HEK293 (cell line): ENCODE measurements around the gene RTTN.

Experiments used
- CTCF ChIP-seq: fragments of 450-650 bp; formaldehyde crosslinking; IDR thresholded peaks from 2 replicates; pipeline ENCODE4 v1.5.1; 2016; ENCODE audit warnings: missing biosample characterization, missing genetic modification characterization
- TSHZ1 ChIP-seq: fragments of 450-650 bp; formaldehyde crosslinking; IDR thresholded peaks from 2 replicates; pipeline ENCODE4 v1.5.1; 2016; ENCODE audit warnings: missing biosample characterization, missing genetic modification characterization, borderline replicate concordance
- ZNF239 ChIP-seq: fragments of 450-650 bp; formaldehyde crosslinking; IDR thresholded peaks from 2 replicates; pipeline ENCODE4 v1.5.1; 2016; ENCODE audit warnings: missing biosample characterization, missing genetic modification characterization
- ZNF274 ChIP-seq, 2 experiments: fragments of 200-500 bp in 1 of 2; fragments of 450-650 bp in 1 of 2; sonication (Bioruptor generic) in 1 of 2; formaldehyde crosslinking in 1 of 2; IDR thresholded peaks; 2 replicates each; pipeline versions ENCODE4 v1.5.1 to v1.6.1; 2014 to 2016; ENCODE audit warnings: borderline replicate concordance in 1 of 2, inconsistent platforms in 1 of 2, low read length in 1 of 2, missing biosample characterization in 1 of 2, missing genetic modification characterization in 1 of 2
- ZNF394 ChIP-seq: fragments of 450-650 bp; formaldehyde crosslinking; IDR thresholded peaks from 2 replicates; pipeline ENCODE4 v1.5.1; 2016; ENCODE audit warnings: missing biosample characterization, missing genetic modification characterization, mild to moderate bottlenecking, moderate library complexity, borderline replicate concordance
- ZNF510 ChIP-seq: fragments of 450-650 bp; formaldehyde crosslinking; IDR thresholded peaks from 2 replicates; pipeline ENCODE4 v1.5.1; 2018; ENCODE audit warnings: mild to moderate bottlenecking, missing genetic modification characterization, missing biosample characterization; ENCODE audit not compliant: insufficient replicate concordance
- TF ChIP-seq, protein P1 (sequence below): fragments of 450-650 bp; formaldehyde crosslinking; IDR thresholded peaks from 2 replicates; pipeline ENCODE4 v1.5.1; 2016; ENCODE audit warnings: missing biosample characterization, missing genetic modification characterization

DNA sequence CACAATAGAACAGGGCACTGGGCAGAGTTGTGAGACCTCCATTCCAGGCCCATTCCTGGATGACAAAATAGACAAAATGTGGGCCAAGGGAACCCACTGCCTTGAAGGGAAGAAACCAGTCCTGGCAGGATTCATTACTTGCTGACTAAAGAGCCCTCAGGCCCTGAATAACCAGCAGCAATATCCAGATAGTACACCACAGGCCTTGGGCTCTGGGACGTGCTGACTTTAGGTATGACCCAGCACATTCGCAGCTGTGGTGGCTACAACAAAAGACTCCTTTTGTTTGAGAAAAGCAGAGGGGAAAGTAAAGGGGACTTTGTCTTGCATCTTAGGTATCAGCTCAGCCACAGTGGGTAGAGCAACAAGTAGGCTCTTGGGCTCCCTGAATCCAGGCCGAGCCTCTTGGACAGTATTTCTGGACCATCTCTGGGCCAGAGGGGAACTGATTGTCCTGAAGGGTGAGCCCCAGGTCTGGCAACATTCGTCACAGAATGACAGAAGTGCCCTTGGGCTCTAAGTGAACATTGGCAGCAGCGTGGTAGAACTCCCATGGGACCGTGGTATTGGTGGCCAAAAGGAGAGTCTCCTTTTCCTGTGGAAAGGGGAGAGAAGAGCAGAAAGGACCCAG lies 167.9 kb downstream of the RTTN start:
- TF ChIP-seq CTCF (tag by site-specific recombination): no peak
- no peak for TF ChIP-seq ZNF394 (tag by site-specific recombination)
- TF ChIP-seq ZNF274 (IDR thresholded peaks at IDR 0.05; ENCODE audit: low read length): no peak
- no peak for TF ChIP-seq ZNF274 (tag by site-specific recombination; IDR thresholded peaks at IDR 0.05; ENCODE audit: borderline replicate concordance)
- no peak for TF ChIP-seq TSHZ1 (tag by site-specific recombination)
- TF ChIP-seq, protein P1, sequence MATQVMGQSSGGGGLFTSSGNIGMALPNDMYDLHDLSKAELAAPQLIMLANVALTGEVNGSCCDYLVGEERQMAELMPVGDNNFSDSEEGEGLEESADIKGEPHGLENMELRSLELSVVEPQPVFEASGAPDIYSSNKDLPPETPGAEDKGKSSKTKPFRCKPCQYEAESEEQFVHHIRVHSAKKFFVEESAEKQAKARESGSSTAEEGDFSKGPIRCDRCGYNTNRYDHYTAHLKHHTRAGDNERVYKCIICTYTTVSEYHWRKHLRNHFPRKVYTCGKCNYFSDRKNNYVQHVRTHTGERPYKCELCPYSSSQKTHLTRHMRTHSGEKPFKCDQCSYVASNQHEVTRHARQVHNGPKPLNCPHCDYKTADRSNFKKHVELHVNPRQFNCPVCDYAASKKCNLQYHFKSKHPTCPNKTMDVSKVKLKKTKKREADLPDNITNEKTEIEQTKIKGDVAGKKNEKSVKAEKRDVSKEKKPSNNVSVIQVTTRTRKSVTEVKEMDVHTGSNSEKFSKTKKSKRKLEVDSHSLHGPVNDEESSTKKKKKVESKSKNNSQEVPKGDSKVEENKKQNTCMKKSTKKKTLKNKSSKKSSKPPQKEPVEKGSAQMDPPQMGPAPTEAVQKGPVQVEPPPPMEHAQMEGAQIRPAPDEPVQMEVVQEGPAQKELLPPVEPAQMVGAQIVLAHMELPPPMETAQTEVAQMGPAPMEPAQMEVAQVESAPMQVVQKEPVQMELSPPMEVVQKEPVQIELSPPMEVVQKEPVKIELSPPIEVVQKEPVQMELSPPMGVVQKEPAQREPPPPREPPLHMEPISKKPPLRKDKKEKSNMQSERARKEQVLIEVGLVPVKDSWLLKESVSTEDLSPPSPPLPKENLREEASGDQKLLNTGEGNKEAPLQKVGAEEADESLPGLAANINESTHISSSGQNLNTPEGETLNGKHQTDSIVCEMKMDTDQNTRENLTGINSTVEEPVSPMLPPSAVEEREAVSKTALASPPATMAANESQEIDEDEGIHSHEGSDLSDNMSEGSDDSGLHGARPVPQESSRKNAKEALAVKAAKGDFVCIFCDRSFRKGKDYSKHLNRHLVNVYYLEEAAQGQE: no peak
- no peak for TF ChIP-seq ZNF239 (tag by site-specific recombination)
- no peak for TF ChIP-seq ZNF510 (tag by site-specific recombination)
